Osteocyte (in vitro differentiated cells): ENCODE results near the gene NVL. TPM values are rescaled to one million over a fixed set of nuclear protein-coding genes. Genes with fewer than 3 reads are reported as not detected.

Source experiments
- microRNA-seq: library from miRNA; unstranded; fragments of <30 nt; microRNA quantifications from one replicate; pipeline ENCODE4 v1.1.0, GENCODE V29; 2020; ENCODE audit not compliant: unreplicated experiment
- total RNA-seq: library from RNA; stranded (reverse); gene quantifications from 2 replicates; pipeline ENCODE4 v1.2.1, GENCODE V29; 2021

Gene NVL
- total RNA-seq, 1 donor from 2014 or later: 22.5 TPM

Small RNA genes within 50 kb of the gene (microRNA-seq; reads per million reads assigned to microRNA genes)
- 1.6 reads per million for gene MIR320B2

Other genes starting within 250 kb of the NVL start
- 26.0 and 28.1 TPM in 2 replicates for gene FBXO28, start 216.1 kb downstream of the NVL start, total RNA-seq
- gene DEGS1, start 146.9 kb downstream of the NVL start, total RNA-seq: 110 and 117 TPM in 2 replicates
- gene CNIH4, start 26.7 kb upstream of the NVL start, total RNA-seq: 53.6 and 54.8 TPM in 2 replicates
- gene WDR26, start 104.6 kb upstream of the NVL start, total RNA-seq: 106 and 111 TPM in 2 replicates